ENCODE data around the gene RTBDN.
"Not testable (repeated sequence)": the region's sequence is repeated elsewhere in the genome, so short reads cannot be mapped to it uniquely, and the experiment has no call there.

- not testable (repeated sequence) for TF ChIP-seq CTCF, EZH2 (IDR thresholded peaks at IDR 0.05)
Observed at GRCh38 chr19:12817810-12818209, 16.6 kb downstream of the RTBDN start.

Measured in neural progenitor cell (in vitro differentiated cells).